GM19035 (cell line): Measurements from ENCODE around the gene CIAPIN1.
"Not testable (repeated sequence)": the region's sequence is repeated elsewhere in the genome, so short reads cannot be mapped to it uniquely, and the experiment has no call there.

ENCODE experiments used
- ATAC-seq: cut with Tn5 transposase; IDR thresholded peaks from one replicate; pipeline ENCODE4 v1.9.1; 2021; ENCODE audit not compliant: unreplicated experiment

Gene CIAPIN1

DNA sequence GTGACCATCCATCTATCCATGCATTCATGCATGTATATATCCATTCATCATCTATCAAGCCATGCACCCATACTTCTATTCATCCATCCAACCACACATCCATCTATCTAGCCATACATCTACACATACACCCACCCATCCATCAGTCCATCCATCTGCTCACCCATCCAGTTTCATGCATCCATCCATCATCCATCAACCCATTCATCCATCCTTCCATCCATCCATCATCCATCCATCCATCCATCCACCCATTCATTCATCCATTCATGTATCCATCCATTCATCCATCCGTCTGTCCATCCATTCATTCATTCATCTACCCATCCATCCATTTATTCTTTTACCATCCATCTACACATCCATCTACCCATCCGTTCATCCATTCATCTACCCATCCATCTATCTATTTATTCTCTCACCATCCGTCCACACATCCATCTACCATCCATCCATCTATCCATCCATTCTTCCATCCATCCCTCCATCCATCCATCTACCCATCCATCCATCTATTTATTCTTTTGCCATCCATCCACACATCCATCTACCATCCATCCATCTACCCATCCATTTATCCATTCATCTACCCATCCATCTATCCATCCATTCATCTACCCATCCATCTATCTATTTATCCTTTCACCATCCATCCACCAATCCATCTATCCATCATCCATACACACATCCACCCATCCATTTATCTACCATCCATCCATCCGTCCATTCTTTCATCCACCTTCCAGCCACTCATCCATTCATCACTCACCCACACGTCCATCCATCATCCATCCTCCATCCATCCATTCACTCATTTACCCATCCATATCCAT is 39.4 kb downstream of the CIAPIN1 start:
- no peak for ATAC-seq

DNA sequence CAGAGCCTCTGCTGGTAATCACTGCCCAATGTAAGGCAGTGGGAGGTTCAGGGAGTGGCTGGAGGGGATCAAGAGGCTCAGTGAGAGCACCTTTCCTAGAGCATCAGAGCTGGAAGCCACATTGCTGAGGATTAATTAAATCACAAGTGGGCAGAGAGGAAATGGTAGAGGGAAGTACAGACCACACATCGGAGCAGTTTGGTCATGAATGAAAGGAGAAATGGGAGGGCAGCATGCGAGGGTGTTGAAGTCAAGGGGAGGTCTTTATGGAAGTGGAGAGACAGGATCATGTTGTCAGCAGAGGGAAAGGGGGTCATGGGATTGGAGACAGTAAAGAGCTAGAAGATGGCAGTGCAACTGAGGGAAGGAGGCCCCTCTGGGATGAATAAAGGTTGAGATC is 40.3 kb downstream of the CIAPIN1 start:
- no peak for ATAC-seq

DNA sequence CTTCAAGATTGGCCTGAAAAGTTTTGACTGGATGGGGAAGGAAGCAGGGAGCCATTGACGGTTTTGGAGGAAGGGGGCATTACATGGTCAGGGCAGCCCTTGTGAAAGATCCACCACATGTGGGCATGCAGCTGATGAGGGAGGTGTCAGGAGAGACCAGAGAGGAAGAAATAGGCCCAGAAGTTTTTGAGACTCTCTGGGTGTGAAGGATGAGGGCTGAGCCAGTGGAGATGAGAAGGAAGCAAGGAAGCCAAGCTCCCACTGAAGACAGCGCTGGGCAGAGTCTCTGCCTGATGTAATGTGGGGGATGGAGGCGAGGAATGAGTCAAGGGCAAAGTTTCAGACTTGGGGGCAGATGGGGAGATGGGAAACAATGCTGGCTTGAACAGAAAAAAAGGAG is 42.1 kb downstream of the CIAPIN1 start:
- ATAC-seq: no peak

DNA sequence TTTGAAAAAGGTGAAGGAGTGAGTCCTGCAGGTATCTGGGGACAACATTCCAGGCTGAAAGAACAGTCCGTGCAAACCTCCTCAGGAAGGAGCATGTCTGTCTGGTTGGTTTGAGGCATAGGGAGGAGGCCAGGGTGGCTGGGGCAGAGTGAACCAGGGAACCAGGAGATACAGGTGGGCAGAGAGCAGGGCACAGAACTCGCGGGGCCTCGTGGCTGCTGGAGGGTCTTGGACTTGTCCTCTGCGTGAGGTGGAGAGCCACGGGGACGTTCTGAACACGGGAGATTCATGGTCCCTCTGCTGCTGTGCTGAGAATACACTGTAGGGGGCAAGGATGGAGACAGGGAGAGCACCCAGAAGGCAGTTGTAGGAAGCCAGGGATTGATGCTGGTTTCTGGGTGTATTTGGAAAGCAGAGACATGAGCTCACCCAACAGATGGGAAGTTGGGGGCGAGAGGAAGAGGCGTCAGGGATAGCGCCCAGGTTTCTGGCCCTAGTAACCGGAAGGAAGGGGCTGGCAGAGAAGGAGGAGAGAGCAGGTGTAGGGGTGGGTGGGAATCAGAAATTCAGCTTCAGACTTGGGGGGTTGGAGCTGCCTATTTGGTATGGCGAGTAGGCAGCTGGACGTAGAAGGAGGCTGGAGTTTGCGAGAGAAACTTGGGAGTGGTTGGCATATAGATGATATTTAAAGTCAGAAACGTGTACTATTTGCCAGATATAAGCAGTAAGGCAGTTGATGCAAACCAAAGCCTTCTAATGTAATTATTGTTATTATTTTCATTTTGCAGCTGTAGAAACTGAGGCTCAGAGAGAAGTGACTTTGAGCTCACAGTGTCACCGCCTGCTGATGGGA is 43.0 kb downstream of the CIAPIN1 start, which contains the start of gene CCL17:
Gene CCL17, plus strand, starts transcription at position 803 of the 853 bp plus-strand sequence. CDS start 9,166 bp downstream, outside the sequence.
- no peak for ATAC-seq

DNA sequence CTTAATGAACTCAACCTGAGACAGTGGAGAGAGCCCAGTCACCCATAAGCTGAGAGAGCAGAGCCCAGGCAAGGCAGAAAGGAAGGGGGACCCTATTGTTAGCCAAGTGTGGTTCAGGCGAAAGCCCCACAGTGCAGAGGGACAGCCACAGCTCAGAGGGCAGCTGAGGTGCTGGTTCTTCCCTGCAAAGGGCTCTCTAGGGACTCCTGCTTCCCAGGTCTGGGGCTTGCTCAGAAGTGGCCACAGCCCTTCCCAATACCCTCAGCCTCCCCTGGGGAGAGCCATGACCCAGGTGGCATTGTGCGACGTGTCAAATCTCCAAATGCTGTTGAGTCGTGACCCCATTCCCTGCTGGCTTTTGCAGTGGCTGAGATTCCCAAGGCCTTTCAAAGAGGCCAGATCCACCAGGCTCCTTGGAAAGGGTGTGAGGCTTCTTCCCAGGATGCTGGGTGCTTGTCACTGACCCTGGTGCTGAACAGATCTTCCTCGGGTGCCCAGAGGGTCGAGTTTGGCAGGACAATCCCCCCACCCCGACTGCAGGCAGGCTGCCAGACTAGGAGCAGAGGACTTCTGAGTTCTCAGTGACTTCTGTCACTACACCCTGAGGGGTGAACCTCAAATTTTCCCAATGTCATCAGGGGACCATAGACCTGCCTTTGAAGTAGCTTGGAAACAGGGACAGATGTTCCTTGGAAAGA is 45.1 kb downstream of the CIAPIN1 start:
- ATAC-seq: no peak

DNA sequence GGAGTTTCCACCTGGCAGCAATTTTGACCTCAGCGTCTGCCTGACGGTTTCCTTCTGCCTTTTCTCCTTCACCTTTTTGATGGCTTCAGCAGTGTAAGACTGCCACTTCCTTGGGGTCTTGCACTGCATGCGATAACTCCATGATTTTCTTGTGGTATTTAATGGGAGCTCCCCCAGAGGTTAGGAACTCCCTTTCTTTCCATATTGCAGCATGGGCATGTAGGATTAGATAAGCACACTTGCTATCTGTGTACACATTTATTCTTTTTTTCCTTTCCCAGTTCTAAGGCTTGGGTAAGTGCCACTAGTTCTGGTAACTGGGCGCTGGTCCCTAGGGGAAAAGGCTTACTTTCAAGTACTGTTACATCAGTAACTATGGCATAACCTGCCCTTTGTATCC is 49.7 kb downstream of the CIAPIN1 start:
- ATAC-seq: not testable (repeated sequence)

DNA sequence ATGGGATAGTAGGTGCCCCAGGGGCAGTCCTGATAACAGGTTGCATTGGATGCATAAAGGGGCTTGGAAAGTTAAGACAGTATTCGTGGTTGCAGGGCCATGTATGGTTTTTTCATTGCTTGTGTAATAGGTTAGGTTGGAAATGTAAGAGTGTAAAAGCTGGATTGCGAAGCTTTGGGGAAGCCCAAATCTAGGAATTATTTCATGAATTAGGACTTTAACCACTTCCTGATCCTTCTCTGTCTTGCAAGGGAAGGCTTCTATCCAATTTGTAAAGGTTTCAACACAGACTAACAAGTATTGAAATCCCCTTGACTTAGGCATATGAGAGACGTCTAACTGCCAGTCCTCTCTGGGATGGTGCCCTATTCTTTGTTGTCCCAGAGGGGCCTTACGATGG is 50.4 kb downstream of the CIAPIN1 start:
- no peak for ATAC-seq

DNA sequence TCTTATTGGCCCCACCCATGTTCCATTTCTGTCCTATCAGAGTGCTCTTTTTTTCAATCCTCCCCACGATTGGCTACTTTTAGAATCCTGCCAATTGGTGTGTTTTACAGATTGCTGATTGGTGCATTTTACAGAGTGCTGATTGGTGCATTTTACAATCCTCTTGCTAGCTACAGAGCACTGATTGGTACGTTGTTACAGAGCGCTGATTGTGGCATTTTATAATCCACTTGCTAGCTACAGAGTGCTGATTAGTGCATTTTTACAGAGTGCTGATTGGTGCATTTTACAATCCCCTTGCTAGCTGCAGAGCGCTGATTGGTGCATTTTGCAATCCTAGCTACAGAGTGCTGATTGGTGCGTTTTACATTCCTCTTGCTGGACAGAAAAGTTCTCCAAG is 52.2 kb downstream of the CIAPIN1 start:
- no peak for ATAC-seq

DNA sequence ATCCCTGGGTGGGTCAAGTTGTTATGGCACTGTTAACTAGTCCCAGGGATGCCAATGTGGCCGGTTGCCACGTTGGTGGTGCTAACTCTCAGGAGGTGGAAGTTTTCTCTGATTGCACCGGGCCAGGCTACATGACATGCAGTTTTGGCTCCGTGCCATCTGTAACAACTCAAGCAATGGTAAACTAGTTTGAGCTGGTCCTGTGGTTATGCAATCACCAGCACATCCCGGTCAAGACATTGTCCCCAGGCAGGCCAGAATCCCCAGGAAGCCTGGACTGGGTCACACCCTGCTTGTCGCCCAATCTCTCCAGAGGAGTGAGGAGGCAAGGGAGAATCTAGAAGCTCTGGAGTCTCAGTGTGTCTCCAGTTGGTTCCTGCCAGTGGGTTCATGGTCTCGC is 52.7 kb downstream of the CIAPIN1 start:
- ATAC-seq: no peak

DNA sequence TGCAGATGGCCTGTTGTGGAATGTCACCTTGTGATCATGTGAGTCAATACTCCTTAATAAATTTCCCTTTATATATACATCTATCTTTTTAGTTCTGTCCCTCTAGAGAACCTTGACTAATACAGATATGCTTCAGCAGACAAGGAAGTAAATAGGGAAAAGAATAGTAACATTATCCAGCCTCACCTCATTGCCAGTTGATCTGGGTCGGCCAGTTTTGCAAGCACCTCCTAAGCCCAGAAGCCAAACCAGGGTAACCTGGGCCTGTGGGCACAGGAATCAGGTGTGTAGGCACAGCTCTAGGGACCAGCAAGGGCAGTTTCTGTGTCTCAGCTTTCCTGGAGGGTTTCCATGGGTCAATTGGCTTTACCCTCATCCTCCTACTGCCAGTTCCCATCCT is 54.5 kb downstream of the CIAPIN1 start:
- no peak for ATAC-seq

DNA sequence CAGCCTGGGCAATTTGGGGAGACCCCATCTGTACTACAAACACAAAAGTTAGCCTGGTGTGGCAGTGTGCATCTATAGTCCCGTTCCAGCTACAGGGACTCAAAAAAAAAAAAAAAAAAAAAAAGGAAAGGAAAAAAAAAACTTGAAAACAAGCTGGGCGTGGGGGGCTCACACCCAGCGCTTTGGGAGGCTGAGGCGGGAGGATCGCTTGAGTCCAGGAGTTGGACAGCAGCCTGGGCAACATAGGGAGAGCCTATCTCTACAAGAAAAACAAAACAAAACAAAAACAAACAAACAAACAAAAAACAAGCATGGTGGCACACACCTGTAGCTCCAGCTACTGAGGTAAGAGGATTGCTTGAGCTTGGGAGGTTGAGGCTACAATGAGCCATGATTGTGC is 55.5 kb downstream of the CIAPIN1 start:
- ATAC-seq: no peak

DNA sequence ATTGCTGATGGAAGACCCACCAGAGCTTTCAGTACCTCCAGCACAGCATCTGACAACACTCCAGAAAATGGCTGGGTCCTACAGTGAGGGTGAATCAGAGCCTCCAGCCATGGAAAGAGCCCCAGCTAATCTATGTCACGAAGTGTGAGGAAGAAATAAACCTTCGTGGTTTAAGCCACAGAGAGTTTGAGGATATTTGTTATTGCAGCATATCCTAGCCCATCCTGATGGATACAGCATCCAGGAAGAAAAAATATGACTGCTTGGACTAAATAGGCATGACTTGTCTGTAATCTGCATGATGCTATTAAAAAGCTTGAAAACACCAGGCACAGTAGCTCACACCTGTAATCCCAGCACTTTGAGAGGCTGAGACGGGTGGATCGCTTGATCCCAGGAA is 55.9 kb downstream of the CIAPIN1 start:
- no peak for ATAC-seq

DNA sequence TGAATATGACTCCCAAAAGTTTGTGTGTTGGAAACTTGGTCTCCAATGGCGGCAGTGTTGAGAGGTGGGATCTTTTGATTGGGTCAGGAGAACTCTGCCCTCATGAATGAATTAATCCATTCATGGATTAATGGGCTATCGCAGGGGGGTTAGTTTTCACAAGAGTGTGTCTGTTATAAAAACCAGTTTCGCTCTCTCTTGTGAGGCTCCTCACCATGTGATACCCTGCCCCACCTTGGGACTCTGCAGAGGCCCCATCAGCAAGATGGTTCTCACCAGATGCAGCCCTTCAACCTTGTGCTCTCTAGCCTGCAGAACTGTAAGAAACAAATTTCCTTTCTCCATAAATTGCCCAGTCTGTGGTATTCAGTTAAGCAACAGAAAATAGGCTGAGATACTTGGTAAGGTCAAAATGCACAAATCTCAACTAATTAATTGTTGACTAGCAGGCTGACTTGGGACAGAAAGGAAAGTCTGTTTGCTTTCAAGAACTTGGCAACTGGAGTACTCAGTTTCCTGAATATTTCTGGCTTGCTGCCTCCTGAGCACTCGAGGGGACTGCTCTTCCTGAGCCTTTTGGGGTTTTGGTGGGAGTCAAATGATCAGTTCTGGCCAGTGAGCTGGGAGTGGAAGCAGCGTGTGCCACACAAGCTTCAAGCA is 56.4 kb downstream of the CIAPIN1 start:
- ATAC-seq: no peak

DNA sequence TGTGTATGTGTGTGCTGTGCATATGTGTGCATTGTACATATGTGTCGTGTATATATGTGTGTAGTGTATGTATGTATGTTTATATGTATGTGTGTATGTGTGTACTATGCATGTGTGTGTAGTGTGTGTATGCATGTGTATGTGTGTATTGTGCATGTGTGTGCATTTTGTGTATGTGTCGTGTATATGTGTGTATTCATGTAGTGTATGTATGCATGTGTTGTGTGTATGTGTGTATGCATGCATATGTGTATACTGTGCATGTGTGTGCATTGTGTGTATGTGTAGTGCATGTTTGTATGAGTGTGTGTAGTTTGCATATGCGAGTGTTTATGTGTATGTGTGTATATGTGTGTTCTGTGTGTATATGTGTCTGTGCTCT is 58.1 kb downstream of the CIAPIN1 start:
- no peak for ATAC-seq

DNA sequence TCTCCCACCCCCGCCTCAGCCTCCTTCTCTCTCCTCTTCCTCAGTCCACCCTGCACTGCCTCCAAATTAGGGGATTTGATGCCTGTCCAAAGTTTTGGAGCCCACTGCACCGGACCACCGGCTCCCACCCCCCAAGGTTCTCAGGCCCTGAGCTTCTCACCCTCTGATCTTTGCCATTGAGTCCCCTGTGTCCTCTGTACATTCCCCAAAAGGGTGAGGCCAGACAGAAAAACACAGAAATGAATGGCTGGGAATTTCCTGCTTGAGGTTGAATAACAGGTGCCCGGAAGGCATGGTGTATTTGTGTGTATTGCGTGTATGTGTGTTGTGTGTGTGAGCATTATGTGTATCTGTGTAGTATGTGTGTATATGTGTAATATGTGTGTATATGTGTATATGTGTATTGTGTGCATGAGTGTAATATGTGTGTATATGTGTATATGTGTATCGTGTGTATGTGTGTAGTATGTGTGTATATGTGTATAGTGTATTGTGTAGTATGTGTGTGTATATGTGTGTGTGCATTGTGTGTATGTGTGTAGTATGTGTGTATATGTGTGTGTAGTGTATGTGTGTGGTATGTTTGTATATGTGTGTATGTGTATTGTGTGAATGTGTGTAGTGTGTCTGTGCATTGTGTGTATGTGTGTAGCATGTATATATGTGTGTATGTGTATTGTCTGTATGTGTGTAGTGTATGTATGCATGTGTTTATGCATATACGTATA is 58.7 kb downstream of the CIAPIN1 start:
- ATAC-seq: no peak

DNA sequence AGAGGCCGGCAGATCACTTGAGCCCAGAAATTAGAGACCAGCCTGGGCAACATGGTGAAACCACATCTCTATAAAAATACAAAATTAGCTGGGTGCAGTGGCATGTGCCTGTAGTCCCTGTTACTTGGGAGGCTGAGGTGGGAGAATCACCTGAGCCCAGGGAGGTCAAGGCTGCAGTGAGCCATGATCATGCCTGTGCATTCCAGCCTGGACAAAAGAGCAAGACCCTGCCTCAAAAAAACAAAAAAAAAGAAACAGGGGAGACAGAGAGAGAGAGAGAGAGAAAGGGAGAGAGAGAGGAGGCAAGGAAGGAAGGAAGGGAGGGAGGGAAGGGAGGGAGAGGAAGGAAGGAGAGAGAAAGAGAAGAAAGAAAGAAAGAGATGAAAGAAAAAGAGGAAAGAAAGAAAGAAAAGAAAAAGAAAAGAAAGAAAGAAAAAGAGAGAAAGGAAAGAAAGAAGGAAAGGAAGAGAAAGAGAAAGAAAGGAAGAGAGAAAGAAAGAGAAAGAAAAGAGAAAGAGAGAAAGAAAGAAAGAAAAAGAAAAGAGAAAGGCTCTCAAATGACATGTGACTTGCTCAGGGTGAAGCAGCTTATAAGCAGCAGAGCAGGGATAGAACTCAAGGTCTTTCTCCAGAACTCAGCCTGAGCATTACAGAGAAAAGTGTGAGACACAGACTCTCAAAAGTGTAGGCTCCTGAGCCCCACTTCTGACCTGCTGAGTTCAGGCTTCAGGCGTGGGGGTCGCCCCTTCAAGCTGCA is 59.4 kb downstream of the CIAPIN1 start:
- no peak for ATAC-seq

DNA sequence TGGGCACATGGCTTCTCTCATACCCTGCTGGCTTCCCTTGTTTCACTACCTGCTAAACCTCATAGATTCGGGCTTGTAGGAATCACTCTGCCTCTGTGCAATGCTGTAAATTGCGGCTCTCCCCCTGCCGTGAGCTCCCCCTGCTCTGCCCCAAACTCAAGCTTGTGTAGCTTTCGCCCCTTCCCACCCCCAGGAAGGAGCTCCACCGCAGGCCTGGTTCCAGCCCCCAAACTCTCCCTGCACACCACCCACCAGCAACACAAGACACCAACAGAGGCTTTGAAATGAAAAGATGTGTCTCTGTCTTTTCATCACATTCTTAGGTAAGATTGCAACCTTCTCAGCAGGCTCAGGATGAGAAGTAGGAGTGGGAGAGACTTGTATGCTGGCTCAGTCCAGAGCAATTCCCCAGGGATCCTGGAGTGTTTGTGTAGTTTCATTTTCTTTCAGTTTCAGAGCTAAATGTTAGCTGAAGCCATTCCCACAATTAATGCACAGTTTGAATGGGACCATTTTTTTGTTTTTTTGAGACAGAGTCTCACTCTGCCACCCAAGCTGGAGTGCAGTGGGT is 60.7 kb downstream of the CIAPIN1 start:
- no peak for ATAC-seq

DNA sequence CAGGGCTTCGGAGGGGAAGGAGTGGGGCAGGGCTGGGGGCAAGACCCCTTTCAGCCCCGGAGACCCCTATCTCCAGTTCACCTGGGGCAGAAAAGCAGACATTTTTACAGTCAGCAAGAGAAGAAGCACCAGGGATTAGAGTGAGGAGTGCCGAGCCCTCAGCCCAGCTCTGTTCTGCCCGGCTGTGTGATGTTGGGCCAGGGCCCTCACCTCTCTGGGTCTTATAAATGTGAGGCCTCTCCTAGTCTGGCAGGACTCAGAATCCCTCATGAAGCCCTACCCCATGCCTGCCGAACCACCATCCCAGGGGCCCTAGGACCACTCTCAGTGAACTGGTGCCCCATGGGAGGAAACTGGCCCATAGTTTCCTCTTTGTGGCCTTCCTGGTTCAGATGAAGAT is 62.1 kb downstream of the CIAPIN1 start:
- no peak for ATAC-seq
